GM12801 (cell line): ENCODE measurements around the gene RIMKLB.

Experiments used
- TF ChIP-seq, protein P1 (sequence below): IDR thresholded peaks from one replicate; pipeline ENCODE4 v1.5.1; 2011; ENCODE audit warnings: control low read depth; ENCODE audit not compliant: insufficient read length; ENCODE audit errors: extremely low read depth

The RIMKLB gene

GRCh38 chr12:8664228-8664913, 33.4 kb upstream of the RIMKLB start:
- TF ChIP-seq, protein P1, sequence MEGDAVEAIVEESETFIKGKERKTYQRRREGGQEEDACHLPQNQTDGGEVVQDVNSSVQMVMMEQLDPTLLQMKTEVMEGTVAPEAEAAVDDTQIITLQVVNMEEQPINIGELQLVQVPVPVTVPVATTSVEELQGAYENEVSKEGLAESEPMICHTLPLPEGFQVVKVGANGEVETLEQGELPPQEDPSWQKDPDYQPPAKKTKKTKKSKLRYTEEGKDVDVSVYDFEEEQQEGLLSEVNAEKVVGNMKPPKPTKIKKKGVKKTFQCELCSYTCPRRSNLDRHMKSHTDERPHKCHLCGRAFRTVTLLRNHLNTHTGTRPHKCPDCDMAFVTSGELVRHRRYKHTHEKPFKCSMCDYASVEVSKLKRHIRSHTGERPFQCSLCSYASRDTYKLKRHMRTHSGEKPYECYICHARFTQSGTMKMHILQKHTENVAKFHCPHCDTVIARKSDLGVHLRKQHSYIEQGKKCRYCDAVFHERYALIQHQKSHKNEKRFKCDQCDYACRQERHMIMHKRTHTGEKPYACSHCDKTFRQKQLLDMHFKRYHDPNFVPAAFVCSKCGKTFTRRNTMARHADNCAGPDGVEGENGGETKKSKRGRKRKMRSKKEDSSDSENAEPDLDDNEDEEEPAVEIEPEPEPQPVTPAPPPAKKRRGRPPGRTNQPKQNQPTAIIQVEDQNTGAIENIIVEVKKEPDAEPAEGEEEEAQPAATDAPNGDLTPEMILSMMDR, result no peak

- TF ChIP-seq, protein P1, result no peak
These were observed 32.0 kb upstream of the RIMKLB start for GRCh38 chr12:8665759-8666158.

DNA sequence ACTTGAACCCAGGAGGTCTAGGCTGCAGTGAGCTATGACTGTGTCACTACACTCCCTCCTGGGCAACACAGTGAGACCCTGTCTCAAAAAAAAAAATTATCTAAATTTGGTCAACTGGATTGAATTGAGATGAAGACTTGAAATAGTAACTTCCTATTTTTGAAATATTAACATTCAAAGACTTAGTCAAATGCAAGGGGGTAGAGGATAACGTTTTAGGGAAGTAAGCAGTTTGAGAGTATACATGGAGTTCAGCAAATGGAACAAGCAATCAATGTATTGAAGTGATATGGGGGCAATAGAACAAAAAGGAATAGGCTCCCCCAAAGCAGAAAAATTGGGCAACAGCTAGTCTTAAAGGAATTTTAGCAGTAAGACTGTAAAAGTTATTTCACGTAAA, 30.5 kb upstream of the RIMKLB start:
- TF ChIP-seq, protein P1, result no peak

DNA sequence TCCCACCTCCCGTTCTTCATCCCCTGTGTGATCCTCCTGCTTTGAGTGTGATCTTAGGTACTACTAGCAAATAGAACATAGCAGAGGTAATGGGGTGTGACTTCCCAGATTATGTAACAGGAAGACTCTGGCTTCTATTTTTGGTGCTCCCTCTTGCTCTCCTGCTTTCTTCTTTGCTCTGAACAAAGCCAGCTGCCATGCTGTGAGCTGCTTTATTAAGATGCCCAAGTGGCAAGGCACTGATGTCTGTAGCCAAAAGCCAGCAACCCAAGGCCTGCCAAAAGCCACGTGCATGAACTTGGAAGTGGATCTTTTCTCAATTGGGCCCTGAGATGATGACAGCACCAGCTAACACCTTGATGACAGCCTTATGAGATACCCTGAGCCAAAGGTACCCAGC, 29.4 kb upstream of the RIMKLB start:
- TF ChIP-seq, protein P1, result no peak

DNA sequence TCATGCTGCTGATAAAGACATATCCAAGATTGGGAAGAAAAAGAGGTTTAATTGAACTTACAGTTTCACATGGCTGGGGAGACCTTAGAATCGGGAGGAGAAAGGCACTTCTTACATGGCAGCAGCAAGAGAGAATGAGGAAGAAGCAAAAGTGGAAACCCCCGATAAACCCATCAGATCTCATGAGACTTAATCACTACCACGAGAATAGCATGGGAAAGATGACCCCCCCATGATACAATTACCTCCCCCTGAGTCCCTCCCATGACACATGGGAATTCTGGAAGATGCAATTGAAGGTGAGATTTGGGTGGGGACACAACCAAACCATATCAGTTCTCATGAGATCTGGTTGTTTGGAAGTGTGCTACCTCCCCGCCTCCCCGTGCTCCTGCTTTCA, 25.4 kb upstream of the RIMKLB start:
- TF ChIP-seq, protein P1, result no peak

DNA sequence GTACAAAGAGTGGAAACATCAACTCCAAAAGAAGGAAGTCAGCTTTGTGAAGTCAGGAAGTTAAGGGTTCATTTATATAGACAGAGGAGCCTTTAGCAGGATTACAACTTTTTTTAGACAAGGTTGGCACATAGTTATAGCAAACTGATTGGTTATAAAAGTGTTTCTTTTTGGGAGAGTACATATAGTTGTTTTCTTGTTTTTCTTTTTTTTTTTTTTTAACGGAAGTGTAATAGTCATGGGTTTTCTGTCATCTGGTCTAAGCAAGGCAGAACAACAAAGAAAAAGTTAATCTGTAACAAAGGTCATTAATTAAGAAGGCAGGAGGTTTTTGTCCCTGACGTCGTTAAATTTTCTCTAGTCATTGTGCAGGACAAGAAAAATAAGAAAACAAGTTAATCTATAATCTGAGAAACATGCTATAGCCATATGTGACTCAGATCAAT, 22.2 kb upstream of the RIMKLB start:
- TF ChIP-seq, protein P1, result no peak

GRCh38 chr12:8676651-8677050, 21.1 kb upstream of the RIMKLB start:
- TF ChIP-seq, protein P1, result no peak
